ENCODE measurements around the gene CEMIP. TPM values are rescaled to one million over a fixed set of nuclear protein-coding genes. Genes with fewer than 3 reads are reported as not detected.

Gene CEMIP
- total RNA-seq, 2 donors from 2014 or later = 0.05 to 0.09 TPM

- no peak overlapping the region for H3K27ac Mint-ChIP-seq
- H3K27me3 Mint-ChIP-seq (ENCODE audit: low read depth) = peaks cover 2% of the 10 kb centered on the region
- H3K4me3 Mint-ChIP-seq = no peak overlapping the region
- no peak for DNase-seq
- peaks cover 4 to 5% of the 10 kb centered on the region in 2 donors for H3K9me3 Mint-ChIP-seq
- peaks cover 0 to 3% of the 10 kb centered on the region in 2 donors for H3K36me3 Mint-ChIP-seq (ENCODE audit: insufficient read depth in 2 of 2)
- ATAC-seq (replicated peaks in 1 of 2) = no peak
- H3K4me1 Mint-ChIP-seq (ENCODE audit: low read depth) = peaks cover 27% of the 10 kb centered on the region
These were observed 22.9 kb downstream of the CEMIP start for GRCh38 chr15:80801891-80802680.

DNA sequence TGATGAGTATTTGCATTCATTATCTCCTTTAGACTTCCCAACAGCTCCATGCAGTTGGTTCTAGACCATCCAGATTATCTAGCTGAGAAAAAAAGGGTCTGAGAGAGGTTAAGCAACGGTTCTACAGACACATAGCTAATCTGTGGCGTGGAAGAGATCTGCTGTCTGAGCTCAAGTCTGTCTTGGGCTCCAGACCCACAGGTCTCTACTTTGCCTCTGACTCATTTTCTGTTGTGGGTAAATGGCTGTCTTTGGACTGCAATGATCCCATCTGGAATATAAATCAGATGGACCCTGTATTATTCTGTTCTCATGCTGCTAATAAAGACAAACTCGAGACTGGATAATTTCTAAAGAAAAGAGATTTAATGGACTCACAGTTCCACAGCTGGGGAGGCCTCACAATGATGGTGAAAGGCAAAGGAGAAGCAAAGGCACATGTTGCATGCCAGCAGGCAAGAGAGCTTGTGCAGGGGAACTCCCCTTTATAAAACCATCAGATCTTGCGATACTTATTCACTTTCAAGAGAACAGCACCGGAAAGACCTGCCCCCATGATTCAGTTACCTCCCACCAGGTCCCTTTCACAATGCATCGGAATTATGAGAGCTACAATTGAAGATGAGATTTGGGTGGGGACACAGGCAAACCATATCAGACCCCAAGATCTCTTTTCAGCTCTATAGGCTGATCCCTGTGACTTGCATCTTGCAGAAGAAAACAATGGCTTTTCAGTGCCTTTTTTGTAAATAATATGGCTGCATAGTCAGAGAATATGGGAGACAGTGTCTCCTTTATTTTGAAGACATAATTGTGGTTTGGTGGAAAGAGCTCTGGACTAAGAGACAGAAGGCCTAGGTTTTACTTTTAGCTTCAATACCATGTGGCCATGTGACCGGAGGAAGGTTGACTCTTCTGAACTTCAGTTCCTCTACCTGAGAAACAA lies 24.7 kb downstream of the CEMIP start:
- Mint-ChIP-seq H3K36me3 (ENCODE audit: insufficient read depth in 2 of 2) (peaks cover 0 to 3% of the 10 kb centered on the region in 2 donors), H3K27ac (peak overlapping the region; percentile 26), H3K4me3 (peak overlapping the region; percentile 47 to 60), H3K4me1 (ENCODE audit: low read depth) (peaks cover 27% of the 10 kb centered on the region), H3K27me3 (ENCODE audit: low read depth) (no peaks in the 10 kb centered on the region), H3K9me3 (peaks cover 4 to 5% of the 10 kb centered on the region in 2 donors)
- peak; percentile 77 to 83 for ATAC-seq (replicated peaks in 1 of 2)
- peak; percentile 40 to 55 for DNase-seq

GRCh38 chr15:80804970-80805495 lies 25.9 kb downstream of the CEMIP start:
- peaks cover 27% of the 10 kb centered on the region for H3K4me1 Mint-ChIP-seq (ENCODE audit: low read depth)
- peak overlapping the region; percentile 51 to 60 for H3K4me3 Mint-ChIP-seq
- H3K9me3 Mint-ChIP-seq = peaks cover 4 to 5% of the 10 kb centered on the region in 2 donors
- H3K27me3 Mint-ChIP-seq (ENCODE audit: low read depth) = no peaks in the 10 kb centered on the region
- peaks cover 0 to 3% of the 10 kb centered on the region in 2 donors for H3K36me3 Mint-ChIP-seq (ENCODE audit: insufficient read depth in 2 of 2)
- peak in 1 of 2 donors; percentile 25 for DNase-seq
- no peak overlapping the region for H3K27ac Mint-ChIP-seq
- peak; percentile 63 to 70 for ATAC-seq (replicated peaks in 1 of 2)

DNA sequence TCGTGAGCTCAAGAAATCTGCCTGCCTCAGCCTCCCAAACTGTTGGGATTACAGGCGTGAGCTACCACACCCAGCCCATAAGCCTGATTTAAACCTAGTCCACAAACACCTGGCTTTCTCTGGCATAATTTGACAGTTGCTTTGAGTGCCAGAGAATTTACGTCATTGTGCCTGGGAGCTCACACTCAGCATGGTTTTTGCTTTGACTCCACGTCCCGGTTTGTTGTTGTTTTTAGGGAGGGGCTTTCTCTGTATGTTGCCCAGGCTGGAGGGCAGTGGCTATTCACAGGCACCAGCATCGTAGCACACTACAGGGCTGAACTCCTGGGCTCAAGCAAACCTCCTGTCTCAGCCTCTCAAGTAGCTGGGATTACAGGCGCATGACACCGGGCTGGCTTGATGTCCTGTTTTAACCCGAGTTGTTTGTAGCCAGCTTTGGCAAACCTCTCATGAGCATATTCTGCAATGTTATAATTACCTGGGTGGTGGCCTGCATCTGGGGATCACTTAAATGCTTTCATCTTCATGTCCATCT lies 32.7 kb downstream of the CEMIP start:
- H3K4me1 Mint-ChIP-seq (ENCODE audit: low read depth) = no peaks in the 10 kb centered on the region
- H3K27ac Mint-ChIP-seq = no peak overlapping the region
- DNase-seq (no peak), ATAC-seq (replicated peaks in 1 of 2) (no peak)
- H3K9me3 Mint-ChIP-seq = no peaks in the 10 kb centered on the region
- peaks cover 8% of the 10 kb centered on the region for H3K27me3 Mint-ChIP-seq (ENCODE audit: low read depth)
- H3K36me3 Mint-ChIP-seq (ENCODE audit: insufficient read depth in 2 of 2) = no peaks in the 10 kb centered on the region
- no peak overlapping the region for H3K4me3 Mint-ChIP-seq

DNA sequence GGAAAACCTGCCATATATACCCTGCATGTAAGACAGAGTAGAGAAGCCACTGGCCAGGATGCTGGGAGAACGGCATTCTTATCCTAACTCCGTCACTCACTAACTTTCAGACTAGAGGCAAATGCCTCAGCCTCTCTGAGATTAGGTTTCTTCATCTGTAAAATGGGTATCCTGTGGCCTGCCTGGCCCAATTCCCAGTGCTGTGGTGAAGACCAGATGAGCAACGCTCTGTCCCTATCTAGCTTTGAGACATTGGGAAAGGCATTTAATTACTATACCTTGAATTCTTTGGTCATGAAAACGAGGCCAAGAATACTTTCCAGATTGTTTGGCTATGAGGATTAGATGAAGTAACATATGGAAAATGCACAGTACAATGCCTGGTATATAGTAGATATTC lies 35.9 kb downstream of the CEMIP start:
- Mint-ChIP-seq H3K4me1 (ENCODE audit: low read depth) (no peaks in the 10 kb centered on the region), H3K36me3 (ENCODE audit: insufficient read depth in 2 of 2) (no peaks in the 10 kb centered on the region), H3K27me3 (ENCODE audit: low read depth) (peaks cover 18% of the 10 kb centered on the region), H3K27ac (no peak overlapping the region), H3K9me3 (peaks cover 0 to 2% of the 10 kb centered on the region in 2 donors), H3K4me3 (no peak overlapping the region)
- no peak for DNase-seq
- no peak for ATAC-seq (replicated peaks in 1 of 2)

DNA sequence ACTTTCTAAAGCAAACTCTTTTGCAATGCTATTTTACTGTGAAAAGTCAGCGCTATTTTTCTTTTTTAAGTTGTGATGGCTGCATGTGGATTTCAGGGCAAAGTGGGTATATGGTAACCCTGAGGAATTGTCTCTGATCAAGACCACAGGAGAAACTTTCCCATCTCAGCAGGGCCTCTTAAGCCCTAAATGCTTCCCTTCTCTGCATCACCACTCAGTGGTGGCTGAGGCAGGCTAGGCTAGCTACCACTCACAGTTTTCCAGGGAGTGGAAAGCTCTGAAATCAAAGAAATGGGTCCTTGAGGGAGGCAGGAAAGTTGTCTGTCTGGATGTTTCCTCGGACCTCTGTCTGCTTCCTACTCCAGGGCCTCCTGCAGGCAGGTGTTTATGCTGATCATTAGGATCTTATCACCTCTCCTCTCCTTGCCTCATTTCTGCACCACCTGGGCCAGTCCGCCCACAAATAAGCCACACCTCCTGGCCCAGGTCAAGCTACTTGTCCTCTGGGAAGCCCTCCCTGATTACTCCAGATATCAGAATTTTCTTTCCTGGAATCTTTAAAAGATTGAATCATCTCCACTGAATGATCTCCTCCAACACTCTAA lies 37.0 kb downstream of the CEMIP start:
- H3K27ac Mint-ChIP-seq = no peak overlapping the region
- peaks cover 18% of the 10 kb centered on the region for H3K27me3 Mint-ChIP-seq (ENCODE audit: low read depth)
- H3K4me1 Mint-ChIP-seq (ENCODE audit: low read depth) = no peaks in the 10 kb centered on the region
- H3K9me3 Mint-ChIP-seq = peaks cover 0 to 2% of the 10 kb centered on the region in 2 donors
- ATAC-seq (replicated peaks in 1 of 2) (no peak), DNase-seq (no peak)
- H3K36me3 Mint-ChIP-seq (ENCODE audit: insufficient read depth in 2 of 2) = no peaks in the 10 kb centered on the region
- H3K4me3 Mint-ChIP-seq = no peak overlapping the region

GRCh38 chr15:80816936-80817335 lies 37.8 kb downstream of the CEMIP start:
- H3K9me3 Mint-ChIP-seq = peaks cover 0 to 4% of the 10 kb centered on the region in 2 donors
- H3K4me1 Mint-ChIP-seq (ENCODE audit: low read depth) = no peaks in the 10 kb centered on the region
- DNase-seq (no peak), ATAC-seq (replicated peaks in 1 of 2) (no peak)
- peaks cover 18% of the 10 kb centered on the region for H3K27me3 Mint-ChIP-seq (ENCODE audit: low read depth)
- no peaks in the 10 kb centered on the region for H3K36me3 Mint-ChIP-seq (ENCODE audit: insufficient read depth in 2 of 2)
- H3K4me3 Mint-ChIP-seq = no peak overlapping the region
- H3K27ac Mint-ChIP-seq = no peak overlapping the region

DNA sequence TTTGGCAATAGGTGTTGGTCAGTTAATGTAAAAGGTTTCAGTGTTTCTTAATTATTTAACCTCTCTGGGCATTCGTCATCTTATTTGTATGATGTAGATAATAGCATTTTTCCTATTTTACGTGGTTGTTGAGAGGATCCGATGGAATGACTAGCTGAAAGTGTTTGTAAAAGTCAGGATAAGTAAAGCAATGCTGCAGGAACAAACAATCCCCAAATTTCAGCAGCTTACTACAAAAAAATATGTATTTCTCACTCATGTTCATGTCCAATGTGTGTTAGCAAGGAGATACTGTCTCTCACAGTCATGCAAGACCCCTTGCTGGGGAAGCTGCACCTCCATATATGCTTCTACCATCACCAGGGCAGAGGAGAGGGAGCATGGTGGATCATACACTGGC lies 38.7 kb downstream of the CEMIP start:
- DNase-seq (no peak), ATAC-seq (replicated peaks in 1 of 2) (no peak)
- H3K9me3 Mint-ChIP-seq = peaks cover 0 to 4% of the 10 kb centered on the region in 2 donors
- H3K27me3 Mint-ChIP-seq (ENCODE audit: low read depth) = peaks cover 18% of the 10 kb centered on the region
- H3K36me3 Mint-ChIP-seq (ENCODE audit: insufficient read depth in 2 of 2) = no peaks in the 10 kb centered on the region
- no peaks in the 10 kb centered on the region for H3K4me1 Mint-ChIP-seq (ENCODE audit: low read depth)
- no peak overlapping the region for H3K27ac Mint-ChIP-seq
- no peak overlapping the region for H3K4me3 Mint-ChIP-seq

- H3K9me3 Mint-ChIP-seq = peaks cover 0 to 4% of the 10 kb centered on the region in 2 donors
These were observed 39.8 kb downstream of the CEMIP start for GRCh38 chr15:80819001-80819400.

GRCh38 chr15:80820092-80820491 lies 40.9 kb downstream of the CEMIP start:
- Mint-ChIP-seq H3K27me3 (ENCODE audit: low read depth) (peaks cover 18% of the 10 kb centered on the region), H3K36me3 (ENCODE audit: insufficient read depth in 2 of 2) (no peaks in the 10 kb centered on the region), H3K4me3 (no peak overlapping the region), H3K4me1 (ENCODE audit: low read depth) (no peaks in the 10 kb centered on the region), H3K27ac (no peak overlapping the region), H3K9me3 (peaks cover 0 to 4% of the 10 kb centered on the region in 2 donors)
- ATAC-seq (replicated peaks in 1 of 2) = no peak
- no peak for DNase-seq

More at GRCh38 chr15:80819001-80819400, 39.8 kb downstream of the CEMIP start:
- Mint-ChIP-seq H3K4me1 (ENCODE audit: low read depth) (no peaks in the 10 kb centered on the region), H3K36me3 (ENCODE audit: insufficient read depth in 2 of 2) (no peaks in the 10 kb centered on the region), H3K27ac (no peak overlapping the region), H3K27me3 (ENCODE audit: low read depth) (peaks cover 18% of the 10 kb centered on the region), H3K4me3 (no peak overlapping the region)
- DNase-seq = no peak
- ATAC-seq (replicated peaks in 1 of 2) = no peak

DNA sequence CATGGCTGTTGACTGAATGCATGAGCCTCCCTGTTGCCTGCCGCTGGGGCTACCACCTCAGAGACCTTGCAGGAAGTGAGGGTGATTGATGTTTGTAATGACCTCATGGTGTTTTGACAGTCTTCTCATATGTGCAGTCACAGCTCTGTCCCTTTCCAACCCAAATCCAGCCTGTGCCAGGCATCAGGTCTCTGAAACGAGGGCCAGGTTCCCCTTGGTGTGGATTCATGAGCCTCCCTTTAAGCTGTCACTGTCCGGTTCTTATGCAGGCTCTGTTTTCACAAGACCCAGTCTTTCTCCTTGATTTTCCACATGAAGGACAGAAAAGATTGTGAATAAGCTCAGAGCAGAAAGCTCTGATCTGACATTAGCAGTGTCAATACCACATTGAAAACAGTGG lies 43.1 kb downstream of the CEMIP start:
- H3K4me1 Mint-ChIP-seq (ENCODE audit: low read depth) = no peaks in the 10 kb centered on the region
- ATAC-seq (replicated peaks in 1 of 2) = no peak

DNA sequence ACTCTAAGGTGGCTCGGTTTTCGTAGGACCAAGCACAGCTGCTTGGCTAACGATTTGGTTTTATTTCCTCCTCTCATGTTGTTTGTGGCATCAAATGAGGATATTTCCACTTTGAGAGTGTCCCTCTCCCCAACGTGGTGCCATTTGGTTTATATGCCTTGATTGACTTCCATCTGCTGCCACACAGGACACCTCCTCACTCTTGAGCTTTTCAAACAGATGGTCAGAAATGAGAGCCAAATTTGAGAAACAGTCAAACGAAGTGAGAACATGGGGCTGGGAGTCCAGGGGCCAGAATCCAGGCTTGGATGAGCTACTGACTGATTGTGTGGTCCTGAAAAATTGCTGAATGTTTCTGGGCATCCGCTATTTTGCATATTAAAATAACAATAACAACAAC lies 43.5 kb downstream of the CEMIP start:
- no peak for ATAC-seq (replicated peaks in 1 of 2)
- no peak for DNase-seq
- Mint-ChIP-seq H3K36me3 (ENCODE audit: insufficient read depth in 2 of 2) (no peaks in the 10 kb centered on the region), H3K4me3 (no peak overlapping the region), H3K27me3 (ENCODE audit: low read depth) (peaks cover 3% of the 10 kb centered on the region), H3K27ac (no peak overlapping the region), H3K9me3 (peaks cover 0 to 2% of the 10 kb centered on the region in 2 donors), H3K4me1 (ENCODE audit: low read depth) (no peaks in the 10 kb centered on the region)

More for the DNA sequence above, 43.1 kb downstream of the CEMIP start:
- no peaks in the 10 kb centered on the region for H3K36me3 Mint-ChIP-seq (ENCODE audit: insufficient read depth in 2 of 2)
- peaks cover 6% of the 10 kb centered on the region for H3K27me3 Mint-ChIP-seq (ENCODE audit: low read depth)
- H3K27ac Mint-ChIP-seq = no peak overlapping the region
- no peak overlapping the region for H3K4me3 Mint-ChIP-seq
- DNase-seq = no peak
- peaks cover 0 to 2% of the 10 kb centered on the region in 2 donors for H3K9me3 Mint-ChIP-seq
